Mesothelial cell of epicardium (in vitro differentiated cells): Measurements from ENCODE around the gene KRTAP10-1. TPM values are rescaled to one million over a fixed set of nuclear protein-coding genes. Genes with fewer than 3 reads are reported as not detected.
"Not testable (repeated sequence)": the region's sequence is repeated elsewhere in the genome, so short reads cannot be mapped to it uniquely, and the experiment has no call there.

Source experiments
- DNase-seq, 2 experiments: peaks; one replicate each; pipeline ENCODE4 v3.0.0; 2021; ENCODE audit warnings: low spot score in 2 of 2; ENCODE audit not compliant: unreplicated experiment in 2 of 2
- H3K27ac Mint-ChIP-seq: 2 replicates; pipeline ENCODE4 v1.8.0; 2021; ENCODE audit warnings: mixed read lengths
- H3K27me3 Mint-ChIP-seq: 2 replicates; pipeline ENCODE4 v1.8.0; 2021; ENCODE audit warnings: low read depth, mixed read lengths
- H3K36me3 Mint-ChIP-seq: 2 replicates; pipeline ENCODE4 v1.8.0; 2021; ENCODE audit warnings: mixed read lengths
- H3K4me1 Mint-ChIP-seq: 2 replicates; pipeline ENCODE4 v1.8.0; 2021; ENCODE audit warnings: mixed read lengths
- H3K4me3 Mint-ChIP-seq: 2 replicates; pipeline ENCODE4 v1.8.0; 2021; ENCODE audit warnings: mild to moderate bottlenecking, moderate library complexity, mixed read lengths
- H3K9me3 Mint-ChIP-seq: 2 replicates; pipeline ENCODE4 v1.8.0; 2021; ENCODE audit warnings: mixed read lengths
- total RNA-seq: library from RNA; stranded (reverse); gene quantifications from 3 replicates; pipeline ENCODE4 v1.2.1, GENCODE V29; 2021
- TF ChIP-seq, protein P1 (sequence below): fragments of 200-600 bp; sonication (generic); IDR thresholded peaks from one replicate; pipeline ENCODE4 v1.5.0; 2021; ENCODE audit warnings: antibody characterized with exemption; ENCODE audit not compliant: unreplicated experiment

KRTAP10-1 gene
- total RNA-seq, 1 donor from 2014 or later = not detected

DNA sequence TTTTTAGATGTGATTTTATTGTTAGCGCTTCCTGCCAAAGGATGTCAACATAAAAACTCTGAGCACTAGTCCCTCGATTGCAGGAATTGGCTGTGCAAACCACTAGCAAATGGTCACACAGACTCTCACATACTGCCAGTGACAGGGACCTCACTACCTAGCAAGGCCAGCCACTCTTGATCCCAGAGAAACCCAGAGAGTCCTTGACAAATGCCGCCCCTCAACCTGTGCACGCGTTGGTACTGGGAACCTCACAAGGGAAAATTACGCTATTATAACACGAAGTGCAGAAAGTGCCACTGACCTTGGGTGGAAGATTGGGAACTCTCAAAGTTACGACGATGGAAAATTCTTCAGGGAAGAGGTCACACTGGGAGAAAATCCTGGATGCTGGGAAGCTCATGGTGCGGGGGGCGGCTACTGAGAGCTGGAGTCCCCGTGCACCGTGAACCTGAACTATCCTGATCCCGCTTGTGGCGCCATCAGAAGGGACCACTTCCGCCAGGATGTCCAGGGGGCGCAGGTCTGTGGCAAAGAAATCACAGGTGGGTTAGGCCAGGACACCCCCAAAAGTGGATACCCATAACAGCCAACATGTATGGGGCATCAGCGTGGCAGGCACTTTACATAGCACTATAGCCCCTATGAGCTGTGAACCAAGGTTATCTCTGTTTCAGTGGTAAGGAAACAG is 27.6 kb upstream of the KRTAP10-1 start:
- no peak for DNase-seq
- Mint-ChIP-seq H3K27me3 (peaks cover 4% of the 10 kb centered on the region), H3K4me3 (no peak overlapping the region), H3K9me3 (peaks cover 25% of the 10 kb centered on the region), H3K36me3 (no peaks in the 10 kb centered on the region), H3K27ac (no peak overlapping the region), H3K4me1 (no peaks in the 10 kb centered on the region)
- TF ChIP-seq, protein P1, sequence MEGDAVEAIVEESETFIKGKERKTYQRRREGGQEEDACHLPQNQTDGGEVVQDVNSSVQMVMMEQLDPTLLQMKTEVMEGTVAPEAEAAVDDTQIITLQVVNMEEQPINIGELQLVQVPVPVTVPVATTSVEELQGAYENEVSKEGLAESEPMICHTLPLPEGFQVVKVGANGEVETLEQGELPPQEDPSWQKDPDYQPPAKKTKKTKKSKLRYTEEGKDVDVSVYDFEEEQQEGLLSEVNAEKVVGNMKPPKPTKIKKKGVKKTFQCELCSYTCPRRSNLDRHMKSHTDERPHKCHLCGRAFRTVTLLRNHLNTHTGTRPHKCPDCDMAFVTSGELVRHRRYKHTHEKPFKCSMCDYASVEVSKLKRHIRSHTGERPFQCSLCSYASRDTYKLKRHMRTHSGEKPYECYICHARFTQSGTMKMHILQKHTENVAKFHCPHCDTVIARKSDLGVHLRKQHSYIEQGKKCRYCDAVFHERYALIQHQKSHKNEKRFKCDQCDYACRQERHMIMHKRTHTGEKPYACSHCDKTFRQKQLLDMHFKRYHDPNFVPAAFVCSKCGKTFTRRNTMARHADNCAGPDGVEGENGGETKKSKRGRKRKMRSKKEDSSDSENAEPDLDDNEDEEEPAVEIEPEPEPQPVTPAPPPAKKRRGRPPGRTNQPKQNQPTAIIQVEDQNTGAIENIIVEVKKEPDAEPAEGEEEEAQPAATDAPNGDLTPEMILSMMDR = no peak

DNA sequence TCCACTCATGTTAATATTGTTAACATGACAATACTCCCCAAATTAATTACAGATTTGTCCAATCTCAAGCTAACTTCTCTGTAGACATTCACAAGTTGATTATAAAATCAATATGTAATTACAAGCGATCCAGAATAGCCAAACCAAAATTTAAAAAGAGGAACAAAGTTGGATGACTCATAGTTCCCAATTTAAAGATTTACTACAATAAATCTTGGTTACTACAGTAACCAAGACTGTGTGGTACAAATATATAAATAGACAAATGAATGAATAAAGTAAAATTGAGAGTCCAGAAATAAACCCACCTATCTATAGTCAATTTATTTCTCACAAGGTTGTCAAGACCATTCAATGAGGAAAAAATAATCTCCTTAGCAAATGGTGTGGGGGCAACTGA is 26.4 kb upstream of the KRTAP10-1 start:
- no peaks in the 10 kb centered on the region for H3K4me1 Mint-ChIP-seq
- H3K4me3 Mint-ChIP-seq = no peak overlapping the region
- peaks cover 4% of the 10 kb centered on the region for H3K27me3 Mint-ChIP-seq
- H3K36me3 Mint-ChIP-seq = no peaks in the 10 kb centered on the region
- TF ChIP-seq, protein P1 = no peak
- no peak overlapping the region for H3K27ac Mint-ChIP-seq
- no peak for DNase-seq
- peaks cover 25% of the 10 kb centered on the region for H3K9me3 Mint-ChIP-seq

DNA sequence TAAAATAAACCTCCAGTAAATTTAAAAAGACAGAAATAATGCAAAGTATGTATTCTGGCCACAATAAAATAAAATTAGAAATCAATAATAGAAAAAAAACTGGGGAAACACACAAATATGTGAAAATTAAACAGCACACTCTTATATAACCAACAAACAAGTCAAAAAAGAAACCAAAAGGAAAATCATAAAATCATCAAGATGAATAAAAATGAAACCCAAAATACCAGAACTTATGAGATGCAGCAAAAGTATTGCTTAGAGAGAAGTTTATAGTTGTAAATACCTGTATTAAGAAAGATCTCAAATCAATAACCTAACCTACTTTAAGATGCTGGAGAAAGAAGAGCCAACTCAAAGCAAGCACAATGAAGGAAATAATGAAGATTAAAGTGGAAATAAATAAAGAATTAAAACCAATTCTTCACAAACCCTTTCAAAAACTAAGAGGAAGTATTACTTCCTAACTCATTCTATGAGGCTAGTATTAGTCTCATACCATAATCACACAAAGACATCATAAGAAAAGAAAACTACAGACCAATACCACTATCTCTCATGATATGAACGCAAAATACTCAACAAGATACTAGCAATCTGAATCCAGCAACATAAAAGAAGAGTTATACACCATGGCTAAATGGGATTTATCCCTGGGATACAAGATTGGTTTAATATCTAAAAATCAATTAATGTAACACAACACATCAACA is 25.0 kb upstream of the KRTAP10-1 start:
- H3K9me3 Mint-ChIP-seq = peaks cover 27% of the 10 kb centered on the region
- no peak overlapping the region for H3K27ac Mint-ChIP-seq
- no peak for DNase-seq
- no peaks in the 10 kb centered on the region for H3K36me3 Mint-ChIP-seq
- TF ChIP-seq, protein P1 = no peak
- no peaks in the 10 kb centered on the region for H3K4me1 Mint-ChIP-seq
- H3K27me3 Mint-ChIP-seq = peaks cover 9% of the 10 kb centered on the region
- H3K4me3 Mint-ChIP-seq = no peak overlapping the region

DNA sequence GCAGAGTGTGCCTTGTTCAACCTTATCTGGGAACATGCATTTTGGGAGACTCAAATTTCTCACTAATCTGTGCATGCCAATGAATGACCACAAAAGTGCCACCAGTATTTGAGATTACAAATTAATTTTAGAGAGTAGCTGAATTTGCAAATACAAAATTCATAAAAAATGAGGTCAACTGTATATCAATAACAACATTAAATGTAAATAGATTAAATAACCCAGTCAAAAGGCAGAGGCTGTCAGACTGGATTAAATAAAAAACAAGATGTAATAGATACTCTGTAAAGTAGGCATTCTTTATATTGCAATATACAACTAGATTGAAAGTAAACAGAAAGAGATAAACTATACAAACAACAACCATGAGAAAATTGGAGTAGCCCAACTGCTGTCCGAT is 24.1 kb upstream of the KRTAP10-1 start:
- DNase-seq = no peak
- no peaks in the 10 kb centered on the region for H3K36me3 Mint-ChIP-seq
- no peak overlapping the region for H3K4me3 Mint-ChIP-seq
- TF ChIP-seq, protein P1 = no peak
- H3K27ac Mint-ChIP-seq = no peak overlapping the region
- H3K9me3 Mint-ChIP-seq = peaks cover 30% of the 10 kb centered on the region
- H3K27me3 Mint-ChIP-seq = peaks cover 9% of the 10 kb centered on the region
- no peaks in the 10 kb centered on the region for H3K4me1 Mint-ChIP-seq

DNA sequence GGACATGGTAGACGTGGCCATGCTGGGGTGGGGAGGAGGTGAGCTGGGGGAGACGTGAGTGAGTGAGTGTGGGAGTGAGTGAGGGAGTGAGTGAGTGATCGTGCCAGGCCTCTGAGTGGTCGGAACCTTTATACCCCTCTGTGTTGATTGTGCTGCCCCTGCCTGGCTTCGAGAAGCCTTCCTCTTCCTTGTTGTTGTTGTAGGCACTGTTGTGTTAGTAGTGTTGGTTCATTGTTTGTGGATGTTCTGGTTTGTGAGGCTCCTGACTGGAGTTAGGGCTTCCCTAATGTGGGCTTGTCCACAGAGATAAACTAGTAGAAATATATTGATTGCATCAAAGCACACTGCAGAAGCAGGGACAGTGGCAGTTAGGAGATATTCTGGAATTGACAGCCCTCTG is 18.7 kb upstream of the KRTAP10-1 start, which contains the start of gene KRTAP10-3:
Gene KRTAP10-3 (minus strand): TSS at position 101 of the 400 bp plus-strand sequence. CDS start 80 bp downstream, at position 21.
- Mint-ChIP-seq H3K36me3 (no peaks in the 10 kb centered on the region), H3K27me3 (peaks cover 8% of the 10 kb centered on the region), H3K4me3 (no peak within 1 kb of the TSS), H3K27ac (no peak within 1 kb of the TSS), H3K4me1 (peaks cover 14% of the 10 kb centered on the region), H3K9me3 (peaks cover 29% of the 10 kb centered on the region)
- TF ChIP-seq, protein P1 = no peak
- no peak for DNase-seq

DNA sequence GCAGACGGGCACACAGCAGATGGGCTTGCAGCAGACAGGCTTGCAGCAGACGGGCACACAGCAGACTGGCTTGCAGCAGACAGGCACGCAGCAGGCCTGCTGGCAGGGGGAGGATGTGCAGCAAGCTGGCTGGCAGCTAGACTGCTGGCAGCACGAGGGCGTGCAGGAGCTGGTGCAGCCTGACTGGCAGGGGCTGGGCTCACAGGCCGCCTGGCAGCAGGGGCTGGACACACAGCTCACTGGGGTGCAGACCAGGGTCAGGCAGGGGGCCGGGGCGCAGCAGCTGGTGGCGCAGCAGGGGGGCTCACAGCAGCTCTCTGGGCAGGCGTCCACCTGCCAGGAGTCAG is 18.3 kb upstream of the KRTAP10-1 start:
- not testable (repeated sequence) for H3K36me3 Mint-ChIP-seq, H3K27me3 Mint-ChIP-seq, H3K4me3 Mint-ChIP-seq, DNase-seq, H3K27ac Mint-ChIP-seq
- Mint-ChIP-seq H3K4me1 (peaks cover 14% of the 10 kb centered on the region), H3K9me3 (peaks cover 33% of the 10 kb centered on the region)
